Middle frontal gyrus (tissue), 1 donor: ENCODE results near the gene TTC39C.
"Not testable (repeated sequence)": the region's sequence is repeated elsewhere in the genome, so short reads cannot be mapped to it uniquely, and the experiment has no call there.

Experiments
- DNase-seq: peaks from one replicate; pipeline ENCODE4 v3.0.0-alpha.2; 2015; ENCODE audit warnings: low spot score; ENCODE audit errors: extremely low spot score

The TTC39C gene

GRCh38 chr18:24016643-24017042, 2.1 kb downstream of the TTC39C start:
- no peak for DNase-seq

GRCh38 chr18:24018299-24018886, 3.8 kb downstream of the TTC39C start:
- no peak for DNase-seq

GRCh38 chr18:24019641-24020331, 5.2 kb downstream of the TTC39C start:
- no peak for DNase-seq

GRCh38 chr18:24021505-24021904, 7.0 kb downstream of the TTC39C start:
- no peak for DNase-seq

GRCh38 chr18:24022161-24022560, 7.6 kb downstream of the TTC39C start:
- DNase-seq: no peak

GRCh38 chr18:24023185-24023814, 8.7 kb downstream of the TTC39C start:
- no peak for DNase-seq

GRCh38 chr18:24024425-24024824, 9.9 kb downstream of the TTC39C start:
- DNase-seq: no peak

GRCh38 chr18:24026457-24026856, 11.9 kb downstream of the TTC39C start:
- no peak for DNase-seq

- DNase-seq: no peak
Measured at GRCh38 chr18:24027156-24027827, 12.7 kb downstream of the TTC39C start.

GRCh38 chr18:24028946-24029345, 14.4 kb downstream of the TTC39C start:
- DNase-seq: not testable (repeated sequence)

- no peak for DNase-seq
Measured at GRCh38 chr18:24031318-24031717, 16.8 kb downstream of the TTC39C start.

GRCh38 chr18:24031916-24032315, 17.4 kb downstream of the TTC39C start:
- DNase-seq: no peak

- no peak for DNase-seq
Measured at GRCh38 chr18:24033641-24034412, 19.3 kb downstream of the TTC39C start.

GRCh38 chr18:24035316-24035715, 20.8 kb downstream of the TTC39C start:
- DNase-seq: no peak

GRCh38 chr18:24039671-24040070, 25.1 kb downstream of the TTC39C start:
- no peak for DNase-seq

GRCh38 chr18:24041691-24042090, 27.1 kb downstream of the TTC39C start:
- no peak for DNase-seq

- DNase-seq: no peak
Measured at GRCh38 chr18:24043403-24043802, 28.8 kb downstream of the TTC39C start.

- DNase-seq: no peak
Measured at GRCh38 chr18:24048261-24048660, 33.7 kb downstream of the TTC39C start.

- no peak for DNase-seq
Measured at GRCh38 chr18:24049142-24049541, 34.6 kb downstream of the TTC39C start.

GRCh38 chr18:24051031-24051947, 36.7 kb downstream of the TTC39C start:
- no peak for DNase-seq
